ENCODE results near the gene CD2BP2. TPM values are rescaled to one million over a fixed set of nuclear protein-coding genes. Genes with fewer than 3 reads are reported as not detected.
"Not testable (repeated sequence)": the region's sequence is repeated elsewhere in the genome, so short reads cannot be mapped to it uniquely, and the experiment has no call there.

CD2BP2 gene
- total RNA-seq, 1 donor from 2014 or later = 15.1 TPM

DNA sequence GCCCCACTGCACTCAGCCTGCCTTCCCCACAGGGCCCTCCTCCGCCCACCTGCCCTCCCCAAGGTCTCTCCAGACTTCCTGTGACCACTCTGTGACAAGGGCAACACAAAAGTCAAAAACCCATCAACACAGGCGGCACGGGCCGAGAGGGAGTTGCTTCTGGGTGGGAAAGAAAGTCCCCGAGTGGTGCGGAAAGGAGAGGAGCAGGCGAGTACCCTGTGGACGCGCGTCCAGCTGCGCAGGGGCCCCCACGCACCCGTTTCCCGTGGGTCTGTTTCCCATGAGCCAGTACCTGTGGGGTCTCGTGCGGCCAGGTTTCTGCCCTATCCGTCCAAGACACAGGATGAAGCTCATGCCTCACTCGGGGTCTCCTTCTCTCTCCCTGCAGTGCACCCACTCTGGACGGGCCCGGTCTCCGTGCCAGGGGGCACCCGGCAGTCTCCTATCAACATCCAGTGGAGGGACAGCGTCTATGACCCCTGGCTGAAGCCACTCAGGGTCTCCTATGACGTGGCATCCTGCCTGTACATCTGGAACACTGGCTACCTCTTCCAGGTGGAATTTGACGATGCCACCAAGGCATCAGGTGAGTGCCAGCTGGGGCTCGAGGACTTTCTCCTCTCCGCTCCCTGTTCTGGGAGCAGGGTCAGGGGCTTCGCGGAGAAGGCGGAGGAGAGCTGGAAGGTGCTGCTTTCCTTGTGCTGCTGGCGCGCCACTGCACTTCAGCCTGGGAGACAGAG lies 12.2 kb downstream of the CD2BP2 start:
- no peak for DNase-seq (ENCODE audit: low spot score in 2 of 2)
- TF ChIP-seq, protein P1, sequence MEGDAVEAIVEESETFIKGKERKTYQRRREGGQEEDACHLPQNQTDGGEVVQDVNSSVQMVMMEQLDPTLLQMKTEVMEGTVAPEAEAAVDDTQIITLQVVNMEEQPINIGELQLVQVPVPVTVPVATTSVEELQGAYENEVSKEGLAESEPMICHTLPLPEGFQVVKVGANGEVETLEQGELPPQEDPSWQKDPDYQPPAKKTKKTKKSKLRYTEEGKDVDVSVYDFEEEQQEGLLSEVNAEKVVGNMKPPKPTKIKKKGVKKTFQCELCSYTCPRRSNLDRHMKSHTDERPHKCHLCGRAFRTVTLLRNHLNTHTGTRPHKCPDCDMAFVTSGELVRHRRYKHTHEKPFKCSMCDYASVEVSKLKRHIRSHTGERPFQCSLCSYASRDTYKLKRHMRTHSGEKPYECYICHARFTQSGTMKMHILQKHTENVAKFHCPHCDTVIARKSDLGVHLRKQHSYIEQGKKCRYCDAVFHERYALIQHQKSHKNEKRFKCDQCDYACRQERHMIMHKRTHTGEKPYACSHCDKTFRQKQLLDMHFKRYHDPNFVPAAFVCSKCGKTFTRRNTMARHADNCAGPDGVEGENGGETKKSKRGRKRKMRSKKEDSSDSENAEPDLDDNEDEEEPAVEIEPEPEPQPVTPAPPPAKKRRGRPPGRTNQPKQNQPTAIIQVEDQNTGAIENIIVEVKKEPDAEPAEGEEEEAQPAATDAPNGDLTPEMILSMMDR (IDR thresholded peaks at IDR 0.05) = no peak
- intact Hi-C loops (cut with DNase I) = no loop called here
- Histone ChIP-seq H3K4me3 (no peak overlapping the region), H3K36me3 (no peaks in the 10 kb centered on the region), H3K27me3 (no peaks in the 10 kb centered on the region), H3K9me3 (no peaks in the 10 kb centered on the region), H3K27ac (no peak overlapping the region), H3K4me1 (no peaks in the 10 kb centered on the region)

DNA sequence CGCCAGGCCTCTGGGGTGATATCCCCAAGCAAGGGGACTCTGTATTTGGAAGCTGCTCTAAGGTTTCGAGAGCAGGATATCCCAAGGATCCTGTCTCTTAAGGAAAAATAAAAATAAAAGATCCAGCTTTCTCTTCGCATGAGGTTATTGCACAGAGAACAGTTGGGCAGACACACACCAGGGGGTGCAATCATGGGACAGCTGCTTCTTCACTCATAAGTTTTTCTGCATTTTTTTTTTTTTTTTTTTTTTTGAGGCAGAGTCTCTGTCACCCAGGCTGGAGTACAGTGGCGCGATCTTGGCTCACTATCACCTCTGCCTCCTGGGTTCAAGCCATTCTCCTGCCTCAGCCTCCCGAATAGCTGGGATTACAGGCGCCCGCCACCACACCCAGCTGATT lies 13.1 kb downstream of the CD2BP2 start:
- intact Hi-C loops (cut with DNase I); H3K36me3 ChIP-seq; H3K4me3 ChIP-seq: not testable (repeated sequence)

DNA sequence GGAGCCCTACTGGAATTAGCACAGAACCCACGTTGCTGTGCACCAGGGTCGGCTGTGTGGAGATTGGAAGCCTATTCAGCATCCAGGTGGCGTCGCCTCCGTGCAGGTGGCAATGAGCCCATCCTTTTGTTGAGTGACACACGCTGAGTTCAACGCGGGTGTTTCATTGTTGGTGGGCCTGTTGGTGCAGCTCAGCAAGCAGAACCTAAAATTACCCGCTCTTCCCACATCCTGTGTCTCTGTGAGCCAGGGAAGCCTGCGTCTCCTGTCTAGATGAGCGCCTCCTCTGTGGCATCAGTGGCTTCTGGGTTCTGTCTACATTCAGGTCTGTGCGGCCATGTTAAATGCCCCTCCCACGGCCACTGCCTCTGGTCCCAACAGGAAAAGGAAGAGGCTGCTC lies 14.5 kb downstream of the CD2BP2 start:
- Histone ChIP-seq H3K27ac (no peak overlapping the region), H3K4me3 (no peak overlapping the region), H3K27me3 (no peaks in the 10 kb centered on the region), H3K36me3 (no peaks in the 10 kb centered on the region), H3K4me1 (peaks cover 0 to 4% of the 10 kb centered on the region in 2 donors), H3K9me3 (no peaks in the 10 kb centered on the region)
- DNase-seq (ENCODE audit: low spot score in 2 of 2) = peak in 1 of 2 donors; percentile 56
- TF ChIP-seq, protein P1 (IDR thresholded peaks at IDR 0.05) = no peak
- intact Hi-C loops (cut with DNase I) = no loop called here

More for the DNA sequence above, 13.1 kb downstream of the CD2BP2 start:
- not testable (repeated sequence) for H3K4me1 ChIP-seq; H3K27ac ChIP-seq; DNase-seq (ENCODE audit: low spot score in 2 of 2); H3K9me3 ChIP-seq; H3K27me3 ChIP-seq

DNA sequence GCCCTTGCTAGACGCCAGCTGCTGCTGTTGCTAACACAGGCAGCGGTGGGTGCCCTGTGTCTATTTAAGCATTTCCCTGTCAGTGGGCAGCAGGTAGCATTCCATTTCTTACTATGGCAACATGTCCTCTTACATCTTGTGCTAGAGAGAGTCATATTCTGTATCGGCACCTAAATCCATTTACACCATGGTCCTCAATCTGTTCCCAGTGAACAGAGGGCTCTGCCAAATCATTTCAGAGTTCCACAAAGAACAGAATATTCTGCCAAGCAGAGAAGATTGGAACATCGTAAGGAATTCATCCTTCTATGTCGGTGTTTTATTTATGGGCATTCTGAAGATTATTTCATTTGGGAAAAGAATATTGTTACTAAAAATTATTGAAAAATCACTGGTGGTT lies 16.4 kb downstream of the CD2BP2 start:
- DNase-seq (ENCODE audit: low spot score in 2 of 2); H3K27ac ChIP-seq; H3K27me3 ChIP-seq; H3K9me3 ChIP-seq; H3K4me3 ChIP-seq; H3K36me3 ChIP-seq; H3K4me1 ChIP-seq; intact Hi-C loops (cut with DNase I): not testable (repeated sequence)

DNA sequence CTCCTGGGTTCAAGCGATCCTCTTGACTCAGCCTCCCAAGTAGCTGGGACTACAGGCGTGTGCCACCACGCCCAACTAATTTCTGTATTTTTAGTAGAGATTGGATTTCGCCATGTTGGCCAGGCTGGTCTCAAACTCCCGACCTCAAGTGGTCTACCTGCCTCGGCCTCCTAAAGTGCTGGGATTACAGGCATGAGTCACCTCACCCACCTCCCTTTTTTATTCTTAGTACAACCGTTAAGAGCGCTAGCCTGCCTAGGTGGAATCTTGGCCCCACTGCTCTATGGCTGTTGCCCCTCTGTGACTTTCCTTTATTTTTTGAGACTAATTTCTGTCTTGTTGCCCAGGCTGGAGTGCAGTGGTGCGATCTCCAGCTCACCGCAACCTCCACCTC lies 17.1 kb downstream of the CD2BP2 start:
- intact Hi-C loops (cut with DNase I); DNase-seq (ENCODE audit: low spot score in 2 of 2); H3K4me1 ChIP-seq; H3K27me3 ChIP-seq; H3K27ac ChIP-seq; H3K36me3 ChIP-seq; H3K9me3 ChIP-seq; H3K4me3 ChIP-seq: not testable (repeated sequence)

DNA sequence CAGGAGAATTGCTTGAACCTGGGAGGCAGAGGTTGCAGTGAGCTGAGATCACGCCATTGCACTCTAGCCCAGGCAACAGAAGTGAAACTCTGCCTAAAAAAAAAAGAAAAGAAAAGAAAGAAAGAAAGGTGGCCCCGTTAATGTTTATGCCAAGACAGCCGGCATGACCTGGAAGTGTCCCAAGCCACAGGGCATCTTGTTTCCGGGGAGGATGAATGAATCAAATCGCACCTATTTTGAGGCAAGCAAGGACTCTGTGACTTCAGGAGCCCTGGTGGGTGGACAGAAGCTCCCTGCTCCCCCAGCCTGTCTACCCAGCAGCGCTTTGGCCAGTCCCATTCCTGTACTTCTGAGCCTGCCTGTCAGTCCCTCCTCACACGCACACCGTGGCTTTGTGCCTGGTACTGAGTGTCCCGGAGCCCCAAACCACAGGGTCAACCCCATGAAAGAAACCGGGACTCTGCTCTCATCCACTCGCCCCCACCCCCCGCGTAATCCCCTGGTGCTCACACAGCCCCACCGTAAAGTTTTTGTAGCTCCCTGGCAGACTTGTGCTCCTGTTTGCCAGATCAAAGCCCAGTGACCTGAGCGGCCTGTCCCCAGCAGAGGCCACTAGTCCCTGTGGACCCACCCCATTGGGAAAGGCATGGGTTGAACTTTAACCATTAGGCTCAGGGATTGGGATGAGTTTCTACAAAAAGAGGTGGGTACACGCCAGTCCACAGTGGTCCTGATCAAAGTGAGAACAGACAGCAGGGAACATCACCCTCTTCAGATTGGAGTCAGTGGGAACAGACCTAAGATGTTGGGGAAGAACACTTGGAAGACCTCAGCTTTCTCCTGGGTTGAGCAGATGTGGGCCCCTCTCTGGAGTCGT lies 19.3 kb downstream of the CD2BP2 start:
- no peaks in the 10 kb centered on the region for H3K36me3 ChIP-seq
- no peak for DNase-seq (ENCODE audit: low spot score in 2 of 2)
- intact Hi-C loops (cut with DNase I) = loop anchor here (1.0 to 2.0 kb wide), 3 partner anchors 19 to 43 kb away; partner anchors contain the start of genes CD2BP2 and TBC1D10B
- H3K27me3 ChIP-seq = no peaks in the 10 kb centered on the region
- peaks cover 0 to 5% of the 10 kb centered on the region in 2 donors for H3K4me1 ChIP-seq
- H3K4me3 ChIP-seq = peak overlapping the region; percentile 86 to 87
- TF ChIP-seq, protein P1 (IDR thresholded peaks at IDR 0.05) = no peak
- peak overlapping the region; percentile 96 to 97 for H3K27ac ChIP-seq
- H3K9me3 ChIP-seq = no peaks in the 10 kb centered on the region

DNA sequence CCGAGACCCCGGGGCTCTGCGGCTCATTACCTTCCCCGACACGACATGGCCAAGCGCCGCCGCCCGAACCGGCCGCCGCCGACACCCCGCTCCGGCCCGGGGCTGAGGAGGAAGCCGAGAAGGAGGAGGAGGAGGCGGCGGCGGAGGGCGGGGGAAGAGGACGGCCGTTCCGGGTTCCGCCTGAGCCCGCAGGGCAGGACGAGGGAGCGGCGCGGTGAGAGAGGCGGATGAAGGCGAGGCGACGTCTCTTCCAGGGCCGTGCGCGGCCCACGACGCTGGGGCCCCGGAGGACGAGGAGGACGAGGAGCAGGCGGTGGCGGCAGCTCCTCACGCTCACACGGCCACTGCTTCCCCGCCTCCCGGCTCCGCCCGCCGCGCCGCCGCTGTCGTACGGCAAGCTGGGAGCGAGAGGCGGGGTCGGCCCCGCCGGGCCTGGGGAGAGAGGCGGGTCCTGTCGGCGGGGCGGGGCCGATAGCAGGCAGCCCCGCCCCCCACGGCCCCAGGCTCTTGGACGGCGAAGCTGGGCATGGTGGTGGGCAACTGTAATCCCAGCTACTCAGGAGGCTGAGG lies 20.0 kb downstream of the CD2BP2 start:
- not testable (repeated sequence) for H3K9me3 ChIP-seq, H3K36me3 ChIP-seq, H3K4me1 ChIP-seq, H3K27me3 ChIP-seq
- peak; percentile 56 to 88 for DNase-seq (ENCODE audit: low spot score in 2 of 2)
- intact Hi-C loops (cut with DNase I) = loop anchor here (1.0 to 2.0 kb wide), 3 partner anchors 20 to 44 kb away; partner anchors contain the start of genes CD2BP2 and TBC1D10B
- H3K4me3 ChIP-seq = peak overlapping the region; percentile 86 to 87
- H3K27ac ChIP-seq = peak overlapping the region; percentile 96 to 97

DNA sequence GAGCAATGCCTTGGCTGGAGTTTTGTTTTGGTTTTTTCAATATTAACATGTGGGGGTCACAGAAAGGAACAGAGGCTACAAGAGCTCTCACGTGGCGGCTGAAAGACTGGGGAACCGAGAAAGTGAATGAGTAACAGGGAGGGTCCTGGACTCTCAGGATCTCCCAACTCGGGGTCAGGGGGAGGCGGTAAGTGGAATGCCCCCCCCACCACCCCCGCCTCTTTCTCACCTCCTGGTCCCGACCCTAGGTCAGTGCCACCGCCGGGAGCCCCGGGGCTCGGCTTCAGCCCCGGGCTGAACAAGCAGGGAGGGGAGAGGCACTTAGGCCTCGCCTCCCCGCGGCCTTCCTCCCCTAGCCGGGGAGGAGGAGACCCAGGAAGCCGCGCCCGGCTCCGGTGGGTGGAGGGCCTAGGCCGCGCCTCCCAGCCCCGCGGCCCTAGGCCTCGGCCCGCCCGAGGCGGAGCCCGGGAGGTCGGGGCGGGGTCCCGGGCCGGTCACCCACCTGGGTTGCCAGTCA lies 20.6 kb downstream of the CD2BP2 start:
- H3K4me1 ChIP-seq, H3K9me3 ChIP-seq, H3K36me3 ChIP-seq, H3K27me3 ChIP-seq: not testable (repeated sequence)
- DNase-seq (ENCODE audit: low spot score in 2 of 2) = peak; percentile 57 to 89
- peak overlapping the region; percentile 86 to 87 for H3K4me3 ChIP-seq
- intact Hi-C loops (cut with DNase I) = loop anchor here (2.0 kb wide), 1 partner anchor 44 kb away; no protein-coding TSS in a partner anchor
- H3K27ac ChIP-seq = peak overlapping the region; percentile 96 to 97

DNA sequence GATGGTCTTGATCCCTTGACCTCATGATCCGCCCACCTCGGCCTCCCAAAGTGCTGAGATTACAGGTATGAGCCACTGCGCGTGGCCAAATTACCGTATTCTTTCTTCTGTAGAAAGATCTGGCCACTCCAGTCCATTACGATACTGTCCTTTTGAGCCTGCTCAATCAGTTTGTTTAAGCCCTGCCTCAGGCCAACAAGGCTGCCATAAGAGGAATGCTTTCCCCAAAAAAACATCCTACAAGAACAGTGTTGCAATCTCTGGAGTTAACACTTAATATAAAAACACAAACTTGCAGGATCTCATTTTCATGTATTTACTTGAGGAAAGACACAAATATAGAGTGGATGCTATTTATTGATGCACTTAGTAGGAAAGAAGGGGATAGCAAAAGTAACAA lies 30.9 kb downstream of the CD2BP2 start:
- H3K27me3 ChIP-seq; DNase-seq (ENCODE audit: low spot score in 2 of 2); intact Hi-C loops (cut with DNase I); H3K4me3 ChIP-seq; H3K27ac ChIP-seq; H3K9me3 ChIP-seq; H3K36me3 ChIP-seq; H3K4me1 ChIP-seq: not testable (repeated sequence)

DNA sequence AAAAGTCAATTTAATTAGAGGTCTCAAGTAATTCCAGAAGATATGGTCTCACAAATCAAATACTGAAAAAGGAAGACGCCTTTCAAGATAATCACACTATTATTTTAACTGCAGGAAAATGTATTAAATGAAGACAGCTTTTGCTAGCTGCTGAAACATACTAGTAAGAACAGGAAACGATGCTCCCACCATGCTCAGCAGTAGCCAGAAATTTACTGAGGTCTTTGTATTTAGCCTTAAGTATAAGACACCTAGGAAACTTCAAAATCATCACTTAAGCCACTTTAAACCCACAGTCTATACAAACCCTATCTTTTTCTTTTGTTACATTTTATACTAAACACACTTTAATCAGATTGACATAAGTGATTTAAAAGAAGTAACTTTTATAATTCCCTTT lies 36.5 kb downstream of the CD2BP2 start:
- H3K27ac ChIP-seq; H3K4me1 ChIP-seq; H3K36me3 ChIP-seq; H3K4me3 ChIP-seq; DNase-seq (ENCODE audit: low spot score in 2 of 2); H3K9me3 ChIP-seq; H3K27me3 ChIP-seq; intact Hi-C loops (cut with DNase I): not testable (repeated sequence)

Measured in ascending aorta (tissue), 2 donors.